ENCODE data around the gene UTS2B.
A peak's percentile ranks its signal among the peaks of the same experiment; 100 is the strongest.

UTS2B gene, protein sequence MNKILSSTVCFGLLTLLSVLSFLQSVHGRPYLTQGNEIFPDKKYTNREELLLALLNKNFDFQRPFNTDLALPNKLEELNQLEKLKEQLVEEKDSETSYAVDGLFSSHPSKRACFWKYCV

DNA sequence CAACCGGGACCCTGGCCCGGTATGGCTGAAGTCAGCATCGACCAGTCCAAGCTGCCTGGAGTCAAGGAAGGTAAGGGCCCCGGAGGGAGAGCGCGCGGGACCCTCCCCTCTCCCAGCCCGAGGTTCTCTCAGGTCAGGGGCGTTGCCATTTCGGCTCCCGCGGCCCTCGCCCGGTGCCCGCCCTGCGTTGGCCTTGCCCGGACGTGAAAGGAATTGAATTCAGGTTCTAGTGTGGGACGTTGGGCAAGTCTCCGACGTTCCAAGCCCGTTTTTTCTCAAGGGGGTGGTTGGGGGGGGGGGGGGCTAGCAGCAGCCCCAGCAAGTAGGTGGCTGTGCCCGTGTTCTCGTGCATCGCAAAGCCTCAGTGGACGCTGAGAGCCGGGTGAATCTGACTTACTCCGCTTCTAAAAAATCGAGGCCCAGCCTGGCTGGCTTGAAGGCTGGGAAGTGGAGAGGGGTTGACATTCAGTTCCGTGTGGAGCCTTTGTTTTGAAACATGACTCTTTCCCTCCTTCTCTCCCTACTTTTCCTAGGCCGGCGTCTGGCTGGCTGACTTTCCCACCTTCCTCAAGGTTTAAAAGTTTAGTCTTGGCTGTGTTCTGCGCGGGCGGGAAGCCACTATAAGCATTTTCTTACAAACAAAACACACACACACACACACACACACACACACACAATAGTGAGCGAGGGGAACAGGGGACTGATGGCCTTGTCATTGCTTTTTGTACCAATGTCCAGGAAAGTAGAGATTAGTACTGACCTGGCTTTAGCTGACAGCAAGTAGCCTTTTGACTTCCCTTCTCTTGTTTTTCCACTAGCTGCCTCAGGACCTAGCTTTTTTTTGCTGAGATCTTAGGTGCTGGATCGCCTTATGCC, at the start of gene UTS2B:
UTS2B (minus strand) TSS at position 873 of the 876 bp plus-strand sequence. CDS start 48,337 bp downstream, outside the sequence.
- Mint-ChIP-seq H3K27ac (peak within 1 kb of the TSS; percentile 74), H3K4me3 (peak within 1 kb of the TSS; percentile 78), H3K36me3 (ENCODE audit: low read depth) (peaks cover 3% of the 10 kb centered on the region), H3K4me1 (ENCODE audit: low read depth) (peaks cover 21% of the 10 kb centered on the region), H3K9me3 (no peaks in the 10 kb centered on the region), H3K27me3 (peaks cover 32% of the 10 kb centered on the region)
- DNase-seq = peak; percentile 41

DNA sequence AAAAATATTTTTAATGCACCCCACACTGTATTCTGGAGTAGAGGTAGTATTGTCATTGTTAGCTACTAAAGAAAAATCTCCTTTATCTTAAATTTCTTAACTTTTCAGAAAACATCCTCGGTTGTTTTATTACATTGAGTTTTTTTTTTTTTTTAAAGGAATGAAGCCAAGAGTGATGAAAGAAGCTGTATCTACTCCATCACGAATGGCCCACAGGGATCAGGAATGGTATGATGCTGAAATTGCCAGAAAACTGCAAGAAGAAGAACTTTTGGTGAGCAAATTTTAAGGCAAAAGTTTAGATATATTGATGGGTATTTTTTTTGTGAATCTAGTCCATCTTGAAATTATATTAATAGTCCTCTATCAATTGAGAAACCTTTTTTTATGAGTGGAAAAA, 49.7 kb upstream of the UTS2B start:
- H3K9me3 Mint-ChIP-seq = no peaks in the 10 kb centered on the region

DNA sequence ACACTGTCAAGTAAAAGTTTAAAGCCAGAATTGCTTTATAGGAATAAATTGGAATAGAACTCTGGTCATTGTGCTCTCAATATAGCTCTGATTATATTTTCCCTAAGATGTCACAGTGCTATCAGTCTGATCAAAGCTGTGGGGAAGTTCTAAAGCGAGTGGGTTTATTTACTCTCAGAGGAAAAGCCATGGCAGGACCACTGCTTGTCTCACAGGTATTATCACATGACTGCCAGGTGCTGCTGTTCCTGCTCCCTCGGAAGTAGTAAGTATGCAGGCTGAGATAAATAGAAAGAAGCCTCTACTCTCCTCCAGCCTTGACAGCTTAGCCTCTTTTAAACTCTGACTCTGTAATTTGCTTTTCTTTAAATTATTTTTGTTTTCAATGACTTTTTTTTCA, 49.1 kb upstream of the UTS2B start:
- Mint-ChIP-seq H3K4me3 (no peak overlapping the region), H3K9me3 (no peaks in the 10 kb centered on the region), H3K4me1 (ENCODE audit: low read depth) (peaks cover 7% of the 10 kb centered on the region), H3K36me3 (ENCODE audit: low read depth) (no peaks in the 10 kb centered on the region), H3K27me3 (no peaks in the 10 kb centered on the region), H3K27ac (no peak overlapping the region)
- no peak for DNase-seq

More for the DNA sequence above, 49.7 kb upstream of the UTS2B start:
- Mint-ChIP-seq H3K27me3 (no peaks in the 10 kb centered on the region), H3K4me1 (ENCODE audit: low read depth) (peaks cover 7% of the 10 kb centered on the region), H3K36me3 (ENCODE audit: low read depth) (no peaks in the 10 kb centered on the region), H3K27ac (no peak overlapping the region), H3K4me3 (no peak overlapping the region)
- no peak for DNase-seq

DNA sequence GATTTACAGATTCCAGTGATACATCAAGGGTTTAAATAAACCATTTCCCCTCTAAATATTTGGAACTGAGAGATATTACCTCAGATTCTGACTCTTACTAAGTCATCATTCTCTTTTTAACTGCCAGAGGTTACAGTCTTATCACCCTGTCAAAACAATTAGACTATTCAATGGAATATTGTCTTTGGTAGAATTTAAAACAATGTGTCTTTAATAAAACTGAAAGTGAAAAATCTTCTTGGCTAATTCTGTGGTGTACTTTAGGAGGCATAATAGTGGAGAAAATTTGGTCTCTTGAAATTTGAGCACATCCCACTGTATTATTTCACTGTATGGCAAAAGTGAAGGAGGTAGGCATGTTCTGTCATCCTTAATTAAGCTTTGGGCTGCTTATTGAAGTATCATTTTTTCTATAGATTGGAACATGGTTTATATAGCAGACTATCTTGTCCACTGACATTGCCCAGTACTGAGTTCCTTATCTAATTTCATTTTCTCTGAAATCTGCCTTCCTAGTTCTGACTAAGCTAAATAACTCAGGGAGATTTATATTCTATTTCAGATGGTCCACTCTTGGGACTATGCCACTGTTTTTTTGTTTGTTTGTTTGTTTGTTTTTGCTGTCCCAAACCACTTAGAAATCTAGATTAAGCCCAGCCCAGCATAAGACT, 48.0 kb upstream of the UTS2B start:
- Mint-ChIP-seq H3K36me3 (ENCODE audit: low read depth) (no peaks in the 10 kb centered on the region), H3K4me1 (ENCODE audit: low read depth) (peaks cover 5% of the 10 kb centered on the region), H3K27me3 (no peaks in the 10 kb centered on the region), H3K4me3 (no peak overlapping the region), H3K9me3 (no peaks in the 10 kb centered on the region), H3K27ac (no peak overlapping the region)
- DNase-seq = no peak

DNA sequence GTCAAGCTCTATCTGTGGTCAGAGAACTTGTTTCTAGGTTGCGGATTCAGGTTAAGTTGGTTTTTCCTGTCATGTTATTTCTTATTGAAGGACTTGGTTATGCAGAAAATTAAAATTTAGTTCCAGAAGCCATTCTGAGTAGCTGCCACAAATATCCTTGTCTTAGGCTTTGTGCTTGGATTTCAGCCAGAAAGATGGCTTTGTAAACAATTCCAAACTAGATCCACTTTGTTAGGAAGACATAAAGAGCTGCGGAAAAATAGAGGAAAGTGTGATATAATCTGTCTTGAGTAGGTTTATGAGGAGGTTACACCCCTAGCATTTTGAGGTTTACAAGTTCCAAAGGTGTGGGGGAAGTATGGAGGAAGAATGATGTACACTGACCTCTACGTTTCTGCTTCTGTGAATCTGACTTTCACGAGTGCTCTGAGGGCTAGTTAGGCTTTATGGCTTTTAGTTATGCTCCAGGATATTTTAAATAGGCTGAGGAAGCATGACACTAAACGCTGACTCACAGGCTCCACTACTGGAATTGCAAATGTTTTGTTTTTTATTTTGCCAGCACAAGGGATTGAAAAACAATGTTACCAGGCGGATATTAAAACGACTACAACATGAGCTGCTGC, 46.3 kb upstream of the UTS2B start:
- Mint-ChIP-seq H3K36me3 (ENCODE audit: low read depth) (no peaks in the 10 kb centered on the region), H3K27ac (no peak overlapping the region), H3K9me3 (no peaks in the 10 kb centered on the region), H3K4me3 (no peak overlapping the region), H3K27me3 (no peaks in the 10 kb centered on the region), H3K4me1 (ENCODE audit: low read depth) (peaks cover 7% of the 10 kb centered on the region)
- DNase-seq = no peak

DNA sequence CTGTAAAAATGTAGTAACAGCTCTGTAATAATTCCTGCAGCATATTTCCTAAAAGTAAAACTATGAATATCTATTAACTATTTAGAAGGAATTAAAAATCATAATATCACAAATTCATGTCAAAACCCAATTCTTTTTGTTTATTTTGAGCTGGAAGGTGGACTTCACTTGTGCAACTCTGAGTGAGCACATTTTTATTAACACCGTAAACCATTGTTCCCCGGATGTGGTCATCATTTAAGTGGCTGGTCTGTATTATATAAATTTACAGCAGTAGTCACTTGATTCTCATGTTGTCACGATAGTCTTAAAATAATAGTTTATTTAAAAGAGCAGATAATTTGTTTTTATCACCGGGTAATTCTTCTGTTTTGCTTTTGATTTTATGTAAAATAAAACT, 43.0 kb upstream of the UTS2B start:
- DNase-seq = no peak
- H3K27me3 Mint-ChIP-seq = no peaks in the 10 kb centered on the region
- peaks cover 8% of the 10 kb centered on the region for H3K36me3 Mint-ChIP-seq (ENCODE audit: low read depth)
- H3K4me1 Mint-ChIP-seq (ENCODE audit: low read depth) = peaks cover 2% of the 10 kb centered on the region
- H3K27ac Mint-ChIP-seq = no peak overlapping the region
- no peak overlapping the region for H3K4me3 Mint-ChIP-seq
- H3K9me3 Mint-ChIP-seq = no peaks in the 10 kb centered on the region

DNA sequence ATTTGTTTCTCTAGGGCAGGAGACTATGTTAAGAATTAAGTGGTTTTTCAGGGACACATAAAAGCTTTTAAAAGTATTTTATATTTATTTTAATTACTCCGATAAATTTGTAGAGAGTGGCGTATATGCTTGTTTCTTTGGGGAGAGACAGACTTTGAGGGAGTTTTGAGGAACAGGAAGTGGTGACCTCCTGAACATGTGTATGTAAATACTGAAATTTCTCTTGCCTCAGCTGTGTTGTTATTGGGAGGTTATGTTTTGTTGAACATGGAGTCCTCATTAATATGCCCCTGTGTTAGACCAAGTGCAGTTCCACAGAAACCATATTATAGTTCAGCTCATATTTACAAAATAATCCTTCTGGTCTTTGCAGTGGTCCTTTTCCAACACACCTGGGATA, 41.8 kb upstream of the UTS2B start:
- Mint-ChIP-seq H3K36me3 (ENCODE audit: low read depth) (peaks cover 10% of the 10 kb centered on the region), H3K27me3 (no peaks in the 10 kb centered on the region), H3K4me3 (no peak overlapping the region), H3K9me3 (no peaks in the 10 kb centered on the region), H3K4me1 (ENCODE audit: low read depth) (peaks cover 2% of the 10 kb centered on the region), H3K27ac (no peak overlapping the region)
- DNase-seq = no peak

DNA sequence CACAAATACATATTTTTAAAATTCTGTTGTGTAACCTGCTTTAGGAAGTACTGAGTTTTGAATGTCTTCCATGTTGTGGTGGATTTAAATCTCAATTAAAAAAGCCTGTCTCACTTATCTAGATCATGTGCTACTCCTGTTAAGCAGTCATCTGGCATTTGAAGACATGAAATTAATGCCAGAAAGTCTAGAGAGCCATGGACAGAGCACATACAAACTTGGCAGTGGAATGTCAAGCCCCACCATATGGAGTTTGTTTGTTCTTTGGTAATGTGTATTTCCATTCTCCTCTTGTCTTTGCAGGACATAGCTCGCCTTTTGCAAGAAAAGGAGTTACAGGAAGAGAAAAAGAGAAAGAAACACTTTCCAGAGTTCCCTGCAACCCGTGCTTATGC, 39.3 kb upstream of the UTS2B start:
- H3K27me3 Mint-ChIP-seq = no peaks in the 10 kb centered on the region
- no peaks in the 10 kb centered on the region for H3K9me3 Mint-ChIP-seq
- no peak for DNase-seq
- no peak overlapping the region for H3K4me3 Mint-ChIP-seq
- peaks cover 2% of the 10 kb centered on the region for H3K4me1 Mint-ChIP-seq (ENCODE audit: low read depth)
- peaks cover 10% of the 10 kb centered on the region for H3K36me3 Mint-ChIP-seq (ENCODE audit: low read depth)
- H3K27ac Mint-ChIP-seq = no peak overlapping the region

DNA sequence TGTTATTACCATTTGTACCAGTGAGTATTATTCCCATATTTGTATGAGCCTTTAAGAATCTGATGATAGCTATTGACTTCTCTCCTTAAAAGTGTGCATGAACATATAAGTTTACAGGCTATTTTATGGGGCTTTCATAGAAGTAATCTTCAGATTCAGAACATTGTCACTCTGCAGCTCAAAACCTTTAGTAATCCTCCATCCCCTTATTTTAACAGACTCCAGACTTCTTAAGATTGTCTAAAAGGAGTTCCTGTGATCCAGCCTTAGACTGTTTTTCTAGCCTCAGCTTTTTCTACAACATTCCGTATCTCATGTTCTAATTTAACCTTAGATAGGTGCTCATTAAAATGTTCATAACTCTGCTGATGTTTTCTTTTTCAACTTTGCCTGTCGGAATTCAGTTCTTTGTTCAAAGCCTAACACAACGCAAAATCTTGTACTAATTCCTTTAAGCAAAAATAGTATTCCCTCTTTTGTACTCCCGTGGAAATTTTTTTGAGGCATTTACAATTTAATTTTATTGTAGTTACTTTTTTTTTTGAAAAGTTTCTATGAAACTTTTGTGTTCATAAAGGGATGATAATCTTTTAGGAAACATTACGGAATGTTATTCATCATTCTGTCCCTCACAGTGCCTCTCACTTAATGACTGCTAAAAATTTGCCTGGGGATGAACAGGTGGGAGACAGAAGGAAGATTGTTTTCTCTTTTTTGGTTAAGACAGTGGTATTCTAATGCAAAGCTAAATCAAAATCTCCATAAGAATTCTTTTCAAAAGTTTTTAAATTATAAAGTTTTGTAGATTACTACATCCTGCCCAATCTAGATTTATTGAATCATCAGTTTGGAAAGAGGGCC, 38.7 kb upstream of the UTS2B start:
- Mint-ChIP-seq H3K9me3 (no peaks in the 10 kb centered on the region), H3K36me3 (ENCODE audit: low read depth) (peaks cover 10% of the 10 kb centered on the region), H3K4me3 (no peak overlapping the region), H3K27me3 (no peaks in the 10 kb centered on the region), H3K27ac (no peak overlapping the region), H3K4me1 (ENCODE audit: low read depth) (peaks cover 2% of the 10 kb centered on the region)
- DNase-seq = no peak

DNA sequence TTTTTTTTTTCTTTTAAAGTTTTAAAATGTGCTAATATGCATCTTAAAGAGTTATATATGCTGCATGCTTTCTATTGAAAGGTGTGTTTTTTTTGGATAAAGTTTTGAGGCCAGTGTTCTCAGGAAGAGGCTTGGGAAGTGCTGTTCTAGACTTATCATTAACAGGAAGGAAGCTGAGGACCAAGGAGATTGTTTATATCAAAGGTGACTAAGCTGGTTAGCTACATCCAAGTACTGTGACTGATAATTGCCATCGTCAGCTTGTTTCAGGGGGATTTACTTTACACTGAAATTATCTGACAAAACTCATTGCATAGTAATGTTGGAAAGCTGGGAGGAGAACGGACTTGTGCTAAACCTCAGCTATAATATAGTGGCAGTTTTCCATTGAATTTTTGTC, 36.3 kb upstream of the UTS2B start:
- Mint-ChIP-seq H3K4me3 (no peak overlapping the region), H3K9me3 (no peaks in the 10 kb centered on the region), H3K4me1 (ENCODE audit: low read depth) (no peaks in the 10 kb centered on the region), H3K27me3 (no peaks in the 10 kb centered on the region), H3K27ac (no peak overlapping the region), H3K36me3 (ENCODE audit: low read depth) (peaks cover 15% of the 10 kb centered on the region)
- DNase-seq = no peak

DNA sequence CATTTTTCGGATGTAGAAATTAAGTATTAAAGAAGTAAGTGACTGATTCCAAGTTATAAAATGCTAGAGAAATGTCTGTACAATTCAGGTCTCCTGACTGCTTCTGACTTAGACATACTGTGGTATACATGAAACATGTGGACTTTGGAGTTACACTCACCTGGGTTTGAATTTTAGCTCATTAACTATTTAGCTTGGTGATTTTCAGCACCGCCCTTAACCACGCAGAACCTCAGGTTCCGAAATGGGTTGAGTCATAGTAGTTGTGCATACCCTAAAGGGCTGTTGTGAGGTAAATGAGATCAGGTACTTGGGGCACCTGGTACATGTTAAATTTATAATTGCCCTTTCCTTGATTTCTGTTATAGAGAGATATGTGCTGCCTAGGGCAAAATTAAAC, 32.9 kb upstream of the UTS2B start:
- Mint-ChIP-seq H3K27ac (no peak overlapping the region), H3K4me3 (no peak overlapping the region), H3K9me3 (no peaks in the 10 kb centered on the region), H3K27me3 (no peaks in the 10 kb centered on the region), H3K36me3 (ENCODE audit: low read depth) (peaks cover 11% of the 10 kb centered on the region), H3K4me1 (ENCODE audit: low read depth) (peaks cover 10% of the 10 kb centered on the region)
- DNase-seq = no peak

DNA sequence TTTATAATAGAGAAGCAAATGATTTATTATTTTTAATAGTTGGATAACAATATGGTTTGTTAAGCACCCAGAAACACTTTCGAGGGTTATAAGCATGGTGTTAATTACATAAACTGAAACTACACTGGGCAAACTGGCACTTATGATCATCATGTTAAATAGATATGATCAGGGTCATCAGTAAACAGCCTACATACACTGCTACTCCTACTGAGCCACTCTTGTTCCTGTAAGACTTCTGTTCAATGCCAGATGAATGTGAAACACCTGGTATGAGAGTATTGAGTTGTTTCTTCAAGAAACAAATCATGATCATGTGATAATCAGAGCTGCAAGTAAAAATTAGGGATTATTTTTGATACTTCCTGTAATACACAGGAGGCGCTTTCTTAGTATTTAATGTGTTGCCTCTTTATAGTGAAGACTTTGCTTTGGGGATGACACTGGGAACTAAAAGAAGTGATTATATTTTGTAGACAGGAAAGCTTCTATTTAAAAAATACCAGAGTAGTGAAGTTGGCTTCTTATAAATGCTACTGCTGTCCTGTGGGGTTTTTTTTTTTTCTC, 32.3 kb upstream of the UTS2B start:
- Mint-ChIP-seq H3K4me3 (no peak overlapping the region), H3K36me3 (ENCODE audit: low read depth) (peaks cover 11% of the 10 kb centered on the region), H3K27me3 (no peaks in the 10 kb centered on the region), H3K27ac (no peak overlapping the region), H3K9me3 (no peaks in the 10 kb centered on the region), H3K4me1 (ENCODE audit: low read depth) (peaks cover 12% of the 10 kb centered on the region)
- DNase-seq = no peak

DNA sequence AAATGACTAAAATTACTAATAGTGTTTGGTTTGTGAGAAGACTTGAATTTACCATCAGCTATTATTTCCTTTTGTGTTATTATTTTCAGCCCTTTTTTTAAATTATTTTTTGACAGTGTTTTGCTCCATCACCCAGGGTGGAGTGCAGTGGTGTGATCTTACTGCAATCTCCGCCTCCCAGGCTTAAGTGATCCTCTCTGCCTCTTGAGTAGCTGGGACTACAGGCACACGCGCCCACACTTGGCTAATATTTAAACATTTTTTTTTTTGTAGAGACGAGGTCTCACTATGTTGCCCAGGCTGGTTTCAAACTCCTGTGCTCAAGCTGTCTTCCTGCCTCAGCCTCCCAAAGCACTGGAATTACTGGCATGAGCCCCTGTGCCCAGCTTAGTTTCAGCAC, 31.7 kb upstream of the UTS2B start:
- Mint-ChIP-seq H3K4me3 (no peak overlapping the region), H3K9me3 (no peaks in the 10 kb centered on the region), H3K4me1 (ENCODE audit: low read depth) (peaks cover 12% of the 10 kb centered on the region), H3K27me3 (no peaks in the 10 kb centered on the region), H3K36me3 (ENCODE audit: low read depth) (peaks cover 10% of the 10 kb centered on the region), H3K27ac (no peak overlapping the region)
- DNase-seq = no peak

DNA sequence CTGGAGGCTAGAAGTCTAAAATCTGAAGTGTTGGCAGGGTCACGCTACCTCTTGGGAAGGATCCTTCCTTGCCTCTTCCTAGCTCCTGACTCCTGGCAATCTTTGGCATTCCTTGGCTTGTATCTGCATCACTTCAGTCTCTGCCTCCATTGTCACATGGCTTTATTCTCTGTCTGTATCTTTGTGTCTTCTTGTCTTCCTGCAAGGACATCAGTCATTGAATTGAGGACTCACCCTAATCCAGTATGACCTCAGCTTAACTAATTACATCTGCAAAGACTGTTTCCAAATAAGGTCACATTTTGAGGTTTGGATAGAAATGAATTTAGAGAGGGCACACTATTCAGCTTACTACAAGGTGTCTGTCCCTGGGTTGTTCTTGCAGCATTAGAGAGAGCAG, 31.1 kb upstream of the UTS2B start:
- H3K27me3 Mint-ChIP-seq = no peaks in the 10 kb centered on the region
- no peak overlapping the region for H3K27ac Mint-ChIP-seq
- no peaks in the 10 kb centered on the region for H3K9me3 Mint-ChIP-seq
- no peak for DNase-seq
- H3K36me3 Mint-ChIP-seq (ENCODE audit: low read depth) = peaks cover 10% of the 10 kb centered on the region
- no peak overlapping the region for H3K4me3 Mint-ChIP-seq
- H3K4me1 Mint-ChIP-seq (ENCODE audit: low read depth) = peaks cover 12% of the 10 kb centered on the region

All from activated T-cell treated with anti-CD3 and anti-CD28 coated beads, Interleukin-2, amount 50 U/mL, for 24 hours (primary cell).